K562 (cell line): Measurements from ENCODE around the gene CAV1. TPM values are rescaled to one million over a fixed set of nuclear protein-coding genes. Genes with fewer than 3 reads are reported as not detected.

Experiments used
- ATF1 ChIP-seq, 2 experiments: fragments of 450-650 bp in 1 of 2; IDR thresholded peaks; 2 replicates each; pipeline ENCODE4 v1.6.1; 2016; ENCODE audit warnings: missing compliant biosample characterization in 1 of 2, missing genetic modification characterization in 1 of 2
- BDP1 ChIP-seq: IDR thresholded peaks from 3 replicates; pipeline ENCODE4 v1.6.1; 2011; ENCODE audit not compliant: insufficient read length, insufficient read depth
- CBFA2T3 ChIP-seq: fragments of 450-650 bp; IDR thresholded peaks from 2 replicates; pipeline ENCODE4 v1.6.1; 2017
- CC2D1A ChIP-seq: fragments of 450-650 bp; IDR thresholded peaks from 2 replicates; pipeline ENCODE4 v1.6.1; 2017; ENCODE audit warnings: mild to moderate bottlenecking
- CHCHD3 ChIP-seq: fragments of 250-450 bp; sonication (Bioruptor Pico); IDR thresholded peaks from 2 replicates; pipeline ENCODE4 v2.1.2; 2022; ENCODE audit warnings: mild to moderate bottlenecking
- DLX4 ChIP-seq: fragments of 250-450 bp; sonication (Bioruptor Pico); IDR thresholded peaks from 2 replicates; pipeline ENCODE4 v1.6.1; 2021; ENCODE audit warnings: mild to moderate bottlenecking
- ELF1 ChIP-seq: fragments of 200-800 bp; sonication (Bioruptor generic); IDR thresholded peaks from 2 replicates; pipeline ENCODE4 v1.6.1; 2016; ENCODE audit warnings: missing genetic modification characterization, missing compliant biosample characterization
- ETV1 ChIP-seq: fragments of 450-650 bp; conservative IDR thresholded peaks from 2 replicates; pipeline ENCODE4 v1.6.1; 2016; ENCODE audit warnings: missing genetic modification characterization, control low read depth, low read depth, missing compliant biosample characterization
- FOXA3 ChIP-seq, 2 experiments: fragments of 450-650 bp in 1 of 2; sonication (generic) in 1 of 2; formaldehyde crosslinking; IDR thresholded peaks in 1 of 2; conservative IDR thresholded peaks in 1 of 2; 2 replicates each; pipeline versions ENCODE4 v1.4.0 to v1.8.0; 2020 to 2022; ENCODE audit warnings: mild to moderate bottlenecking in 2 of 2, missing genetic modification reagents in 1 of 2
- HDAC1 ChIP-seq, 2 experiments: fragments of 450-650 bp; IDR thresholded peaks; 2 replicates each; pipeline ENCODE4 v1.6.1; 2016 to 2017; ENCODE audit warnings: inconsistent platforms in 1 of 2, mild to moderate bottlenecking in 1 of 2, moderate library complexity in 1 of 2
- HEY1 ChIP-seq: fragments of 250-450 bp; sonication (Bioruptor Pico); IDR thresholded peaks from 2 replicates; pipeline ENCODE4 v1.5.0; 2020; ENCODE audit warnings: mild to moderate bottlenecking, moderate library complexity, borderline replicate concordance
- HSF4 ChIP-seq: fragments of 250-450 bp; sonication (Bioruptor Pico); IDR thresholded peaks from 2 replicates; pipeline ENCODE4 v2.1.2; 2022; ENCODE audit warnings: mild to moderate bottlenecking, moderate library complexity, borderline replicate concordance
- JUNB ChIP-seq: fragments of 450-650 bp; formaldehyde crosslinking; conservative IDR thresholded peaks from 2 replicates; pipeline ENCODE4 v1.4.0; 2020; ENCODE audit warnings: mild to moderate bottlenecking
- KDM1A ChIP-seq, 2 experiments: fragments of 450-650 bp; IDR thresholded peaks; 2 replicates each; pipeline ENCODE4 v1.6.1; 2016; ENCODE audit warnings: mild to moderate bottlenecking in 2 of 2
- L3MBTL2 ChIP-seq: fragments of 450-650 bp; IDR thresholded peaks from 2 replicates; pipeline ENCODE4 v1.6.1; 2016; ENCODE audit warnings: mild to moderate bottlenecking, moderate library complexity
- MCM7 ChIP-seq, 2 experiments: fragments of 450-650 bp; IDR thresholded peaks; 2 replicates each; pipeline ENCODE4 v1.6.1; 2016 to 2018
- NR2C2 ChIP-seq, 2 experiments: fragments of 200-800 bp in 1 of 2; sonication (Bioruptor generic) in 1 of 2; sonication (generic) in 1 of 2; formaldehyde crosslinking in 1 of 2; IDR thresholded peaks; 2 replicates each; pipeline versions ENCODE4 v1.6.1 to v1.8.0; 2016 to 2022; ENCODE audit warnings: mild to moderate bottlenecking in 1 of 2, missing compliant biosample characterization in 1 of 2, missing genetic modification characterization in 1 of 2, missing genetic modification reagents in 1 of 2
- PHF8 ChIP-seq: fragments of 200-600 bp; sonication (generic); IDR thresholded peaks from 2 replicates; pipeline ENCODE4 v1.6.1; 2012; ENCODE audit warnings: mixed run types, mild to moderate bottlenecking, inconsistent platforms, low read length, moderate library complexity, borderline replicate concordance
- TAF9B ChIP-seq: fragments of 450-650 bp; IDR thresholded peaks from 2 replicates; pipeline ENCODE4 v1.6.1; 2018; ENCODE audit warnings: mild to moderate bottlenecking; ENCODE audit not compliant: partially characterized antibody
- ZC3H8 ChIP-seq: fragments of 450-650 bp; IDR thresholded peaks from 2 replicates; pipeline ENCODE4 v1.6.1; 2017
- ZFPM2 ChIP-seq: fragments of 250-450 bp; sonication (Bioruptor Pico); IDR thresholded peaks from 2 replicates; pipeline ENCODE4 v1.5.1; 2022; ENCODE audit warnings: mild to moderate bottlenecking
- ZNF639 ChIP-seq, 2 experiments: fragments of 200-800 bp in 1 of 2; sonication (Bioruptor generic) in 1 of 2; sonication (generic) in 1 of 2; formaldehyde crosslinking in 1 of 2; IDR thresholded peaks in 1 of 2; conservative IDR thresholded peaks in 1 of 2; 2 replicates each; pipeline versions ENCODE4 v1.5.0 to v1.6.1; 2016 to 2020; ENCODE audit warnings: missing compliant biosample characterization in 1 of 2, missing genetic modification characterization in 1 of 2, missing genetic modification reagents in 1 of 2
- ZNF717 ChIP-seq: fragments of 250-450 bp; sonication (Bioruptor Pico); IDR thresholded peaks from 2 replicates; pipeline ENCODE4 v1.5.0; 2021
- ZNF77 ChIP-seq: fragments of 250-450 bp; sonication (Bioruptor Pico); IDR thresholded peaks from 2 replicates; pipeline ENCODE4 v1.5.0; 2020
- ZNF780A ChIP-seq: fragments of 250-450 bp; sonication (Bioruptor Pico); IDR thresholded peaks from 2 replicates; pipeline ENCODE4 v1.5.0; 2021; ENCODE audit warnings: mild to moderate bottlenecking
- ZNF830 ChIP-seq: fragments of 250-450 bp; sonication (Bioruptor Pico); IDR thresholded peaks from 2 replicates; pipeline ENCODE4 v1.5.0; 2021; ENCODE audit warnings: mild to moderate bottlenecking
- polyA plus RNA-seq, 8 experiments: library from polyadenylated mRNA; depleted of rRNA in 4 of 8; stranded (reverse) in 5 of 8; unstranded in 3 of 8; fragments of >200 nt; fragmentation: Nextera tagmentation in 2 of 8; fragmentation: Illumina TruSeq in 1 of 8; extraction: Ambion mirVana in 2 of 8; extraction: Trizol in 1 of 8; gene quantifications; 2 replicates each; pipeline versions ENCODE4 v1.2.1 to v1.2.3, GENCODE V29; 2011 to 2014; ENCODE audit warnings: inconsistent platforms in 1 of 8, missing spikeins in 1 of 8
- total RNA-seq, 7 experiments: library from RNA; depleted of rRNA in 6 of 7; stranded (reverse); fragments of >200 nt in 6 of 7; fragmentation: Illumina TruSeq in 2 of 7; extraction: Trizol in 2 of 7; gene quantifications; 2 replicates each; pipeline versions ENCODE4 v1.2.1 to v1.2.3, GENCODE V29; 2011 to 2021; ENCODE audit warnings: low replicate concordance in 1 of 7
- TF ChIP-seq, protein P1 (sequence below): sonication (generic); formaldehyde crosslinking; IDR thresholded peaks from 2 replicates; pipeline ENCODE4 v1.8.1; 2023; ENCODE audit warnings: mild to moderate bottlenecking, missing genetic modification reagents

Gene CAV1
- total and polyA plus RNA-seq, 9 of the 15 experiments (the other 6 are each of a cell fraction or from before 2014, with no cell fraction given): 0.08 to 1.5 (median 0.63) TPM

DNA sequence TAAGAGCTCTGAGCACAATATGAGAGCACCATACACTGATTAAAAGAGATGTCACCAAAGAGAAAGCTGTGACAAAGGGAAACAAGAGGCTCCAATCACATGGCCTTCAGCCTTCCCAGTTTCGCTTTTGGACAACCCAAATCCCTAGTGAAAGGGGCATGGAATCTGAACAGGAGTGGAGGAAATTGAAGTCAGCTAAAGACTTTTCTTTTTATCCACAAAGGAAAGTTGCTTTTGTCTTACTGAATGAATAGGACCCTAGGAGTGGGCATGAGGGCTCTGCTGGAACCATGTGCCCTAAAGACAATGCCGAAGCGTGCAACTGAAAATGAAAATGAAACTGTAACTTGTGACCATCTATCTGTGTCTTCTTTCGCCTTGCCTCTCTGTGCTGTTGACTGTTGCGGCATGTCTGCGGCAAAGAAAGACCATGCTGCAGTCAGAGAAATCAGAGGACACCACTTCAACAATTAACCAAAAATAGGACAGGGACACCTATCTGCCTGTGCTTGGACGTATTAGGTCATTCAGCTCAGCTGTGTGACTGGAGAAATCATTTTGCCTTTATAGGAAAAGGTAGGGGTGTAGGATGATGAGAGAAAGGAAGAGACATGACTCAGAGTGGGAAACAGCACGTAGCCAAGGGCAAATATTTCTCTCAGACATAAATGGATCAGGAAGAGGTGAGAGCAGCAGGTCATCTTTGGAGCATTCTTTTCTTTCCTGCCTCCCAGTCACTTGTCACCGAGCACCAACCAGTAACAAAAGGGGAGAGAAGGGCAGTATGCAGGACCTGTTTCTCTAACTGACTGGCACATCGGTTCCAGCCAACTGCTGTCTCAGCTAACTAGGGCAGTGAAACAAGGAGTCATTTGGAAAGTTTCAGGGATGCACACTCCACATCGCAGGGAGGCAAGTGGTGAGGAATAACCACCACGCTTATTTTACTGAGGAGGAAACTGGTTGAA is 13.0 kb upstream of the CAV1 start (continued):
- TF ChIP-seq HEY1 (CRISPR knock-in tag): no peak
- TF ChIP-seq PHF8: no peak; the same call in 1 of the 2 replicates
- TF ChIP-seq ZC3H8: no peak
- TF ChIP-seq JUNB (CRISPR knock-in tag): 0 out of 2 replicates have a peak, but pooled peaks have one; percentile 28
- no peak for TF ChIP-seq ZNF830
- TF ChIP-seq FOXA3 (CRISPR knock-in tag; conservative IDR thresholded peaks at IDR 0.05 in 1 of 2, IDR thresholded peaks at IDR 0.05 in 1 of 2): peak in 1 of 2 experiments; percentile 39; a peak in 1 of 4 replicates
- TF ChIP-seq BDP1: no peak
- no peak for TF ChIP-seq ATF1 (CRISPR knock-in tag; IDR thresholded peaks at IDR 0.05)
- peak; percentile 46 for TF ChIP-seq ATF1 (tag; IDR thresholded peaks at IDR 0.05)
- no peak for TF ChIP-seq DLX4 (CRISPR knock-in tag)
- TF ChIP-seq HDAC1 (IDR thresholded peaks at IDR 0.05): peak in 1 of 2 experiments; percentile 91; a peak in 2 of 4 replicates
- TF ChIP-seq CHCHD3 (CRISPR knock-in tag): no peak
- TF ChIP-seq TAF9B: peak; percentile 66
- no peak for TF ChIP-seq ZNF717 (CRISPR knock-in tag)
- no peak for TF ChIP-seq CC2D1A
- TF ChIP-seq KDM1A (IDR thresholded peaks at IDR 0.05): no peak
- no peak for TF ChIP-seq ZNF780A (CRISPR knock-in tag)
- peak in 1 of 2 experiments; percentile 72; a peak in 1 of 4 replicates for TF ChIP-seq ZNF639 (CRISPR knock-in tag; conservative IDR thresholded peaks at IDR 0.05 in 1 of 2, IDR thresholded peaks at IDR 0.05 in 1 of 2)
- peak in 1 of 2 experiments; percentile 73; a peak in 1 of 4 replicates for TF ChIP-seq MCM7 (IDR thresholded peaks at IDR 0.05)
- no peak for TF ChIP-seq ELF1 (tag)
- no peak for TF ChIP-seq NR2C2 (CRISPR knock-in tag; IDR thresholded peaks at IDR 0.05)
- TF ChIP-seq NR2C2 (tag; IDR thresholded peaks at IDR 0.05): peak; percentile 42
- TF ChIP-seq ZNF77 (CRISPR knock-in tag): no peak
- no peak for TF ChIP-seq ZFPM2 (CRISPR knock-in tag)
- TF ChIP-seq L3MBTL2: peak; percentile 96
- no peak; the same call in 1 of the 2 replicates for TF ChIP-seq HSF4 (CRISPR knock-in tag)
- TF ChIP-seq, protein P1, sequence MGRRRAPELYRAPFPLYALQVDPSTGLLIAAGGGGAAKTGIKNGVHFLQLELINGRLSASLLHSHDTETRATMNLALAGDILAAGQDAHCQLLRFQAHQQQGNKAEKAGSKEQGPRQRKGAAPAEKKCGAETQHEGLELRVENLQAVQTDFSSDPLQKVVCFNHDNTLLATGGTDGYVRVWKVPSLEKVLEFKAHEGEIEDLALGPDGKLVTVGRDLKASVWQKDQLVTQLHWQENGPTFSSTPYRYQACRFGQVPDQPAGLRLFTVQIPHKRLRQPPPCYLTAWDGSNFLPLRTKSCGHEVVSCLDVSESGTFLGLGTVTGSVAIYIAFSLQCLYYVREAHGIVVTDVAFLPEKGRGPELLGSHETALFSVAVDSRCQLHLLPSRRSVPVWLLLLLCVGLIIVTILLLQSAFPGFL (CRISPR knock-in tag): peak; percentile 45; the same call in 1 of the 2 replicates
- no peak for TF ChIP-seq CBFA2T3
- TF ChIP-seq ETV1 (tag): peak; percentile 10
